Peyer's patch (tissue), 4 donors: ENCODE results near the gene NAA80.

Experiments
- CTCF ChIP-seq, 6 experiments: fragments of 450-650 bp in 4 of 6; fragments of 200-600 bp in 2 of 6; sonication (generic) in 1 of 6; IDR thresholded peaks; one replicate each; pipeline ENCODE4 v1.5.1; 2017 to 2019; ENCODE audit warnings: antibody characterized with exemption in 6 of 6, mild to moderate bottlenecking in 3 of 6, moderate library complexity in 1 of 6
- POLR2A ChIP-seq, 2 donors: fragments of 450-650 bp; IDR thresholded peaks; one replicate each; pipeline ENCODE4 v1.5.1; 2017; ENCODE audit warnings: antibody characterized with exemption in 2 of 2, mild to moderate bottlenecking in 2 of 2, moderate library complexity in 2 of 2

GRCh38 chr3:50318615-50319014 lies 19.4 kb upstream of the NAA80 start:
- TF ChIP-seq POLR2A (IDR thresholded peaks at IDR 0.05) (no peak), CTCF (IDR thresholded peaks at IDR 0.05) (no peak)
